Neuronal stem cell (in vitro differentiated cells): Measurements from ENCODE around the gene GTF2H1.

Experiments used
- DNase-seq: peaks from one replicate; pipeline ENCODE4 v3.0.0-alpha.2; 2013; ENCODE audit warnings: low spot score
- H2AFZ ChIP-seq: one replicate; pipeline ENCODE4 v1.6.1; 2013; ENCODE audit warnings: mild to moderate bottlenecking, low read length, inconsistent platforms
- H2AK5ac ChIP-seq: 2 replicates; pipeline ENCODE4 v1.6.1; 2013; ENCODE audit warnings: low read depth, mild to moderate bottlenecking, inconsistent platforms, low read length, moderate library complexity, mixed read lengths
- H2BK120ac ChIP-seq: 2 replicates; pipeline ENCODE4 v1.6.1; 2013; ENCODE audit warnings: low read depth, mild to moderate bottlenecking, inconsistent platforms, low read length, moderate library complexity, mixed read lengths
- H2BK12ac ChIP-seq: one replicate; pipeline ENCODE4 v1.6.1; 2013; ENCODE audit warnings: low read length, inconsistent platforms
- H2BK15ac ChIP-seq: 2 replicates; pipeline ENCODE4 v1.6.1; 2013; ENCODE audit warnings: mild to moderate bottlenecking, low read length, inconsistent platforms, mixed read lengths
- H2BK5ac ChIP-seq: one replicate; pipeline ENCODE4 v1.6.1; 2013; ENCODE audit warnings: inconsistent platforms, mild to moderate bottlenecking, low read length, moderate library complexity
- H3K14ac ChIP-seq: one replicate; pipeline ENCODE4 v1.6.1; 2013; ENCODE audit warnings: low read length, inconsistent platforms
- H3K18ac ChIP-seq: 2 replicates; pipeline ENCODE4 v1.6.1; 2013; ENCODE audit warnings: low read length, inconsistent platforms
- H3K23ac ChIP-seq: 2 replicates; pipeline ENCODE4 v1.6.1; 2013; ENCODE audit warnings: low read depth, mild to moderate bottlenecking, mixed read lengths, low read length, inconsistent platforms; ENCODE audit not compliant: poor library complexity
- H3K27ac ChIP-seq: replicated peaks from 3 replicates; pipeline ENCODE4 v1.5.1; 2013; ENCODE audit warnings: low read length, inconsistent platforms
- H3K27me3 ChIP-seq, 3 experiments: 2 replicates each; pipeline ENCODE4 v1.6.1; 2013; ENCODE audit warnings: low read length in 3 of 3, mild to moderate bottlenecking in 2 of 3, inconsistent platforms in 1 of 3, low read depth in 1 of 3, mixed read lengths in 1 of 3, moderate library complexity in 1 of 3; ENCODE audit not compliant: control insufficient read depth in 3 of 3, insufficient read depth in 3 of 3
- H3K36me3 ChIP-seq, 2 donors: replicated peaks in 1 of 2; 2 replicates each; pipeline ENCODE4 v1.6.1; 2013; ENCODE audit warnings: low read length in 2 of 2; ENCODE audit not compliant: control insufficient read depth in 2 of 2, insufficient read depth in 2 of 2
- H3K4ac ChIP-seq: 2 replicates; pipeline ENCODE4 v1.6.1; 2013; ENCODE audit warnings: inconsistent platforms, mild to moderate bottlenecking, low read length, moderate library complexity
- H3K4me1 ChIP-seq, 2 donors: 1 replicate in 1 of 2; 2 replicates in 1 of 2; pipeline ENCODE4 v1.6.1; 2013; ENCODE audit warnings: low read length in 2 of 2, low read depth in 1 of 2; ENCODE audit not compliant: control insufficient read depth in 2 of 2, insufficient read depth in 1 of 2
- H3K4me2 ChIP-seq: one replicate; pipeline ENCODE4 v1.6.1; 2013; ENCODE audit warnings: mild to moderate bottlenecking, low read length, inconsistent platforms; ENCODE audit not compliant: insufficient read depth, poor library complexity, severe bottlenecking
- H3K4me3 ChIP-seq, 2 donors: 2 replicates each; pipeline ENCODE4 v1.5.1; 2013; ENCODE audit warnings: low read length in 2 of 2, mild to moderate bottlenecking in 2 of 2, inconsistent platforms in 1 of 2, moderate library complexity in 1 of 2
- H3K79me1 ChIP-seq: one replicate; pipeline ENCODE4 v1.6.1; 2013; ENCODE audit warnings: low read depth, mild to moderate bottlenecking, inconsistent platforms, low read length, moderate library complexity
- H3K9ac ChIP-seq: one replicate; pipeline ENCODE4 v1.6.1; 2013; ENCODE audit warnings: mild to moderate bottlenecking, low read depth, low read length, inconsistent platforms; ENCODE audit not compliant: poor library complexity
- H3K9me3 ChIP-seq, 2 donors: replicated peaks in 1 of 2; 2 replicates each; pipeline versions ENCODE3 to v1.6.1; 2013; ENCODE audit warnings: low read length in 2 of 2, mild to moderate bottlenecking in 2 of 2, inconsistent platforms in 1 of 2, low read depth in 1 of 2, mixed read lengths in 1 of 2, moderate library complexity in 1 of 2; ENCODE audit not compliant: control insufficient read depth in 2 of 2, insufficient read depth in 1 of 2
- H4K8ac ChIP-seq: one replicate; pipeline ENCODE4 v1.6.1; 2013; ENCODE audit warnings: low read depth, mild to moderate bottlenecking, inconsistent platforms, low read length, moderate library complexity
- H4K91ac ChIP-seq: one replicate; pipeline ENCODE4 v1.6.1; 2013; ENCODE audit warnings: low read length, low read depth, mild to moderate bottlenecking, inconsistent platforms; ENCODE audit not compliant: poor library complexity
- WGBS, 2 donors: extraction: QIAGEN DNeasy Blood & Tissue Kit; methylation state at CpG; one replicate each; pipeline ENCODE4 v1.1.7; 2013; ENCODE audit warnings: missing lambda C conversion rate in 2 of 2, mixed read lengths in 1 of 2; ENCODE audit not compliant: insufficient read length in 2 of 2, insufficient replicate concordance in 1 of 2; ENCODE audit errors: extremely low coverage in 2 of 2; 5-methylcytosine and 5-hydroxymethylcytosine counted together

Gene GTF2H1

GRCh38 chr11:18309691-18310090, 12.7 kb upstream of the GTF2H1 start:
- H4K91ac ChIP-seq = no peak overlapping the region
- no peak overlapping the region for H3K4me2 ChIP-seq
- no CpG with 5 or more reads among the region's 5 CpGs for WGBS, 2 donors
- H3K27ac ChIP-seq = no peak overlapping the region
- H2AFZ ChIP-seq = no peak overlapping the region
- peaks cover 0 to 8% of the 10 kb centered on the region in 2 donors for H3K4me1 ChIP-seq
- H3K4me3 ChIP-seq = no peak overlapping the region
- H3K79me1 ChIP-seq = no peaks in the 10 kb centered on the region
- no peak overlapping the region for H2BK12ac ChIP-seq
- no peak overlapping the region for H2BK5ac ChIP-seq
- H2BK120ac ChIP-seq = no peak overlapping the region
- no peak overlapping the region for H3K9ac ChIP-seq
- no peak overlapping the region for H3K14ac ChIP-seq
- H3K9me3 ChIP-seq = no peaks in the 10 kb centered on the region
- H2AK5ac ChIP-seq = no peak overlapping the region
- no peak overlapping the region for H2BK15ac ChIP-seq
- DNase-seq = no peak
- H3K18ac ChIP-seq = no peak overlapping the region
- no peaks in the 10 kb centered on the region for H3K27me3 ChIP-seq
- H4K8ac ChIP-seq = no peak overlapping the region
- H3K23ac ChIP-seq = no peak overlapping the region
- H3K36me3 ChIP-seq = peaks cover 11 to 83% of the 10 kb centered on the region in 2 donors
- no peak overlapping the region for H3K4ac ChIP-seq

GRCh38 chr11:18310800-18311340, 11.5 kb upstream of the GTF2H1 start:
- Histone ChIP-seq H2AK5ac (no peak overlapping the region), H2BK5ac (no peak overlapping the region), H3K9me3 (no peaks in the 10 kb centered on the region), H3K18ac (no peak overlapping the region), H4K91ac (no peak overlapping the region), H3K4me1 (peaks cover 0 to 8% of the 10 kb centered on the region in 2 donors), H3K4me3 (no peak overlapping the region), H3K23ac (no peak overlapping the region), H3K36me3 (peaks cover 11 to 73% of the 10 kb centered on the region in 2 donors), H3K9ac (no peak overlapping the region), H3K4ac (no peak overlapping the region), H2BK12ac (no peak overlapping the region), H4K8ac (no peak overlapping the region), H3K27ac (no peak overlapping the region), H2BK120ac (no peak overlapping the region), H2BK15ac (no peak overlapping the region), H3K4me2 (no peak overlapping the region), H3K79me1 (peaks cover under 1% of the 10 kb centered on the region), H3K27me3 (no peaks in the 10 kb centered on the region), H3K14ac (no peak overlapping the region), H2AFZ (no peak overlapping the region)
- DNase-seq = no peak
- no CpG with 5 or more reads among the region's 6 CpGs for WGBS, 2 donors

GRCh38 chr11:18312012-18312411, 10.4 kb upstream of the GTF2H1 start:
- Histone ChIP-seq H4K8ac (no peak overlapping the region), H2BK15ac (no peak overlapping the region), H2BK12ac (no peak overlapping the region), H2AFZ (no peak overlapping the region), H3K27me3 (no peaks in the 10 kb centered on the region), H3K4me2 (no peak overlapping the region), H3K27ac (no peak overlapping the region), H2BK120ac (no peak overlapping the region), H3K18ac (no peak overlapping the region), H3K14ac (no peak overlapping the region), H4K91ac (no peak overlapping the region), H3K4me1 (peaks cover 0 to 8% of the 10 kb centered on the region in 2 donors), H2BK5ac (no peak overlapping the region), H3K4me3 (no peak overlapping the region), H3K79me1 (peaks cover 3% of the 10 kb centered on the region), H3K9ac (no peak overlapping the region), H3K36me3 (peaks cover 10 to 70% of the 10 kb centered on the region in 2 donors), H3K9me3 (no peaks in the 10 kb centered on the region), H3K4ac (no peak overlapping the region), H3K23ac (no peak overlapping the region), H2AK5ac (no peak overlapping the region)
- no CpG with 5 or more reads among the region's 3 CpGs for WGBS, 2 donors
- no peak for DNase-seq

GRCh38 chr11:18312663-18313420, 9.5 kb upstream of the GTF2H1 start:
- H3K27me3 ChIP-seq = no peaks in the 10 kb centered on the region
- H4K8ac ChIP-seq = no peak overlapping the region
- H3K14ac ChIP-seq = no peak overlapping the region
- H3K9ac ChIP-seq = no peak overlapping the region
- H2AK5ac ChIP-seq = no peak overlapping the region
- H3K4ac ChIP-seq = no peak overlapping the region
- no CpG with 5 or more reads among the region's 2 CpGs for WGBS, 2 donors
- H3K79me1 ChIP-seq = peaks cover 3% of the 10 kb centered on the region
- peaks cover 0 to 8% of the 10 kb centered on the region in 2 donors for H3K4me1 ChIP-seq
- H3K23ac ChIP-seq = no peak overlapping the region
- no peak for DNase-seq
- no peak overlapping the region for H2BK12ac ChIP-seq
- no peak overlapping the region for H2BK15ac ChIP-seq
- no peak overlapping the region for H3K4me3 ChIP-seq
- H3K4me2 ChIP-seq = no peak overlapping the region
- no peak overlapping the region for H2AFZ ChIP-seq
- H3K18ac ChIP-seq = no peak overlapping the region
- peaks cover 10 to 67% of the 10 kb centered on the region in 2 donors for H3K36me3 ChIP-seq
- H2BK5ac ChIP-seq = no peak overlapping the region
- no peak overlapping the region for H4K91ac ChIP-seq
- H2BK120ac ChIP-seq = no peak overlapping the region
- H3K9me3 ChIP-seq = no peaks in the 10 kb centered on the region
- H3K27ac ChIP-seq = no peak overlapping the region
